HG02571 (cell line): Measurements from ENCODE around the gene MROH7.

ENCODE experiments used
- ATAC-seq: cut with Tn5 transposase; IDR thresholded peaks from one replicate; pipeline ENCODE4 v1.9.1; 2021; ENCODE audit warnings: mild to moderate bottlenecking, moderate library complexity; ENCODE audit not compliant: unreplicated experiment

MROH7 gene

GRCh38 chr1:54723985-54724384 lies 82.4 kb downstream of the MROH7 start:
- no peak for ATAC-seq

- no peak for ATAC-seq
These were observed 83.2 kb downstream of the MROH7 start for GRCh38 chr1:54724771-54725170.

- no peak for ATAC-seq
These were observed 86.4 kb downstream of the MROH7 start for GRCh38 chr1:54728027-54728426.

- ATAC-seq, result no peak
These were observed 95.1 kb downstream of the MROH7 start for GRCh38 chr1:54736685-54737084.

GRCh38 chr1:54738244-54738643 lies 96.7 kb downstream of the MROH7 start:
- ATAC-seq, result no peak

- no peak for ATAC-seq
These were observed 99.9 kb downstream of the MROH7 start for GRCh38 chr1:54741531-54741930.

- no peak for ATAC-seq
These were observed 100.7 kb downstream of the MROH7 start for GRCh38 chr1:54742282-54742681.

- no peak for ATAC-seq
These were observed 102.0 kb downstream of the MROH7 start for GRCh38 chr1:54743416-54744226.

GRCh38 chr1:54744696-54745095 lies 103.1 kb downstream of the MROH7 start:
- ATAC-seq, result no peak

- ATAC-seq, result no peak
These were observed 103.7 kb downstream of the MROH7 start for GRCh38 chr1:54745274-54745673.

GRCh38 chr1:54745864-54746263 lies 104.3 kb downstream of the MROH7 start:
- no peak for ATAC-seq

- no peak for ATAC-seq
These were observed 106.7 kb downstream of the MROH7 start for GRCh38 chr1:54748094-54748835.

- ATAC-seq, result no peak
These were observed 109.0 kb downstream of the MROH7 start for GRCh38 chr1:54750596-54750995.

GRCh38 chr1:54751426-54751825 lies 109.8 kb downstream of the MROH7 start:
- ATAC-seq, result no peak

GRCh38 chr1:54754045-54754444 lies 112.5 kb downstream of the MROH7 start:
- no peak for ATAC-seq

- no peak for ATAC-seq
These were observed 113.1 kb downstream of the MROH7 start for GRCh38 chr1:54754486-54755285.

- ATAC-seq, result no peak
These were observed 116.2 kb downstream of the MROH7 start for GRCh38 chr1:54757833-54758232.

GRCh38 chr1:54758678-54759348 lies 117.2 kb downstream of the MROH7 start:
- no peak for ATAC-seq
